Measurements from ENCODE around the gene CCT7.

CCT7 gene

GRCh38 chr2:73292906-73293533 is 58.9 kb downstream of the CCT7 start:
- DNase-seq (ENCODE audit: low read depth, low spot score), result peak; percentile 9

- peak; percentile 88 for DNase-seq (ENCODE audit: low read depth, low spot score)
These were observed 59.5 kb downstream of the CCT7 start, which contains the start of gene EGR4 for GRCh38 chr2:73293534-73294171. EGR4 (minus strand) TSS chr2:73293548; CDS start chr2:73293317, 231 bp downstream.

- no peak for DNase-seq (ENCODE audit: low read depth, low spot score)
These were observed 60.1 kb downstream of the CCT7 start for GRCh38 chr2:73294239-73294638.

- DNase-seq (ENCODE audit: low read depth, low spot score), result no peak
These were observed 61.8 kb downstream of the CCT7 start for GRCh38 chr2:73295751-73296400.

- no peak for DNase-seq (ENCODE audit: low read depth, low spot score)
These were observed 63.0 kb downstream of the CCT7 start for GRCh38 chr2:73297151-73297559.

- DNase-seq (ENCODE audit: low read depth, low spot score), result no peak
These were observed 63.5 kb downstream of the CCT7 start for GRCh38 chr2:73297586-73297985.

GRCh38 chr2:73300926-73301325 is 66.8 kb downstream of the CCT7 start:
- DNase-seq (ENCODE audit: low read depth, low spot score), result peak; percentile 11

- no peak for DNase-seq (ENCODE audit: low read depth, low spot score)
These were observed 67.5 kb downstream of the CCT7 start for GRCh38 chr2:73301636-73302035.

Measured in ELF-1 (cell line).